Right lobe of liver (tissue), 4 donors: Measurements from ENCODE around the gene MYH15.

Experiments
- CTCF ChIP-seq, 4 donors: fragments of 200-600 bp in 3 of 4; fragments of 450-650 bp in 1 of 4; IDR thresholded peaks; one replicate each; pipeline versions ENCODE4 v1.5.1 to v1.8.0; 2016 to 2022; ENCODE audit warnings: antibody characterized with exemption in 4 of 4, mild to moderate bottlenecking in 2 of 4
- POLR2A ChIP-seq: fragments of 450-650 bp; IDR thresholded peaks from one replicate; pipeline ENCODE4 v1.6.1; 2017; ENCODE audit warnings: antibody characterized with exemption, mild to moderate bottlenecking
- donor health status: DM: no; HTN: no; CAD: no.
- donor health status: DM: no; HTN: no; CAD: no.
- donor health status: DM: no; HTN: yes; CAD: no.

- TF ChIP-seq CTCF (IDR thresholded peaks at IDR 0.05) = no peak
- TF ChIP-seq POLR2A = no peak
These were observed 1.1 kb downstream of the MYH15 start for GRCh38 chr3:108509263-108509662.
